ENCODE measurements around the gene KCMF1.

The KCMF1 gene

DNA sequence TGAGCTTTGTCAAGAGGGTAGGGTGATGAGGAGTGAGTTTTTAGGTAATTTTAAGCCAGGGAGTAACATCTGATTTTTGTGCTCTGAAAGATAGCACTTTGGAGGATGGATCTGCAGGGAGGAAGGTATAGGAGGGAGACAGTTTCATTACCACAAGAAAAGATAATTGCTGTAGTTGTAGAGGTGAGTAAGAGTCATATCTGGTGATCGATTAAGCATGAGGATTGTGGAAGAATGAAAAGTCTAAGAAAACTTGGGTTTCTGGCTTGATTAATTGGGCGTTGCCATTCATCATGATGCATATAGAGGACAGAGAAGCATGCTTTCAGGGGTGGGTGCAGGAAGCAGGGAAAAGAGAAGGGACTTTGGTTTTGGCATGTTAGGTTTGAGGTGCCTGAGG, 18.5 kb downstream of the KCMF1 start:
- TF ChIP-seq RAD21 (IDR thresholded peaks at IDR 0.05; ENCODE audit: low read depth) (no peak), CEBPB (IDR thresholded peaks at IDR 0.05) (no peak), TAF1 (IDR thresholded peaks at IDR 0.05; ENCODE audit: low read depth) (no peak), EP300 (IDR thresholded peaks at IDR 0.05; ENCODE audit: borderline replicate concordance) (no peak), CREB1 (IDR thresholded peaks at IDR 0.05; ENCODE audit: low read depth) (no peak)
- TF ChIP-seq, protein P1, sequence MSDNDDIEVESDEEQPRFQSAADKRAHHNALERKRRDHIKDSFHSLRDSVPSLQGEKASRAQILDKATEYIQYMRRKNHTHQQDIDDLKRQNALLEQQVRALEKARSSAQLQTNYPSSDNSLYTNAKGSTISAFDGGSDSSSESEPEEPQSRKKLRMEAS (IDR thresholded peaks at IDR 0.05) = no peak

DNA sequence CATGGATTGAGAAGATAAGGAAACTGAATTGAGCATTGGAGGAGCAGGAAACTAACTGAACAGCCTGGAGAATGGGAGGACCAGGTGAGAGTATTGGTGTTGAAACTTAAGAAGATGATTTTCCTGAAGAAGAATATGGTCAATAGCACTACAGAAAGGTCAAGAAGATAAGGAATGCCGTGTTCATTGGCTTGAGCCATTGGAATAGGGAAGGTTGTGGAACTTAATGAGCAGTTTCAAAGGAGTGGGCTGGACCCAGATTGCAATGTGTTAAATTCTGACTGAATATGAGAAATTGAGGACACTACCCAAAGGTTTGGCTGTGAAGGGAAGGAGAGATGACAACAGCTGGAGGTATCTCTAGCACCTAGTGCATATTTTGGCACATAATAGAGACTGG, 19.0 kb downstream of the KCMF1 start:
- TF ChIP-seq EP300 (IDR thresholded peaks at IDR 0.05; ENCODE audit: borderline replicate concordance) = no peak
- no peak for TF ChIP-seq TEAD4 (IDR thresholded peaks at IDR 0.05)
- TF ChIP-seq TAF1 (IDR thresholded peaks at IDR 0.05; ENCODE audit: low read depth) = no peak
- no peak for TF ChIP-seq NFIC (IDR thresholded peaks at IDR 0.05)
- no peak for TF ChIP-seq FOXM1 (IDR thresholded peaks at IDR 0.05; ENCODE audit: borderline replicate concordance, low read depth)
- TF ChIP-seq, protein P2, sequence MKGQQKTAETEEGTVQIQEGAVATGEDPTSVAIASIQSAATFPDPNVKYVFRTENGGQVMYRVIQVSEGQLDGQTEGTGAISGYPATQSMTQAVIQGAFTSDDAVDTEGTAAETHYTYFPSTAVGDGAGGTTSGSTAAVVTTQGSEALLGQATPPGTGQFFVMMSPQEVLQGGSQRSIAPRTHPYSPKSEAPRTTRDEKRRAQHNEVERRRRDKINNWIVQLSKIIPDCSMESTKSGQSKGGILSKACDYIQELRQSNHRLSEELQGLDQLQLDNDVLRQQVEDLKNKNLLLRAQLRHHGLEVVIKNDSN (IDR thresholded peaks at IDR 0.05) = no peak
- TF ChIP-seq, protein P3, sequence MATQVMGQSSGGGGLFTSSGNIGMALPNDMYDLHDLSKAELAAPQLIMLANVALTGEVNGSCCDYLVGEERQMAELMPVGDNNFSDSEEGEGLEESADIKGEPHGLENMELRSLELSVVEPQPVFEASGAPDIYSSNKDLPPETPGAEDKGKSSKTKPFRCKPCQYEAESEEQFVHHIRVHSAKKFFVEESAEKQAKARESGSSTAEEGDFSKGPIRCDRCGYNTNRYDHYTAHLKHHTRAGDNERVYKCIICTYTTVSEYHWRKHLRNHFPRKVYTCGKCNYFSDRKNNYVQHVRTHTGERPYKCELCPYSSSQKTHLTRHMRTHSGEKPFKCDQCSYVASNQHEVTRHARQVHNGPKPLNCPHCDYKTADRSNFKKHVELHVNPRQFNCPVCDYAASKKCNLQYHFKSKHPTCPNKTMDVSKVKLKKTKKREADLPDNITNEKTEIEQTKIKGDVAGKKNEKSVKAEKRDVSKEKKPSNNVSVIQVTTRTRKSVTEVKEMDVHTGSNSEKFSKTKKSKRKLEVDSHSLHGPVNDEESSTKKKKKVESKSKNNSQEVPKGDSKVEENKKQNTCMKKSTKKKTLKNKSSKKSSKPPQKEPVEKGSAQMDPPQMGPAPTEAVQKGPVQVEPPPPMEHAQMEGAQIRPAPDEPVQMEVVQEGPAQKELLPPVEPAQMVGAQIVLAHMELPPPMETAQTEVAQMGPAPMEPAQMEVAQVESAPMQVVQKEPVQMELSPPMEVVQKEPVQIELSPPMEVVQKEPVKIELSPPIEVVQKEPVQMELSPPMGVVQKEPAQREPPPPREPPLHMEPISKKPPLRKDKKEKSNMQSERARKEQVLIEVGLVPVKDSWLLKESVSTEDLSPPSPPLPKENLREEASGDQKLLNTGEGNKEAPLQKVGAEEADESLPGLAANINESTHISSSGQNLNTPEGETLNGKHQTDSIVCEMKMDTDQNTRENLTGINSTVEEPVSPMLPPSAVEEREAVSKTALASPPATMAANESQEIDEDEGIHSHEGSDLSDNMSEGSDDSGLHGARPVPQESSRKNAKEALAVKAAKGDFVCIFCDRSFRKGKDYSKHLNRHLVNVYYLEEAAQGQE (IDR thresholded peaks at IDR 0.05; ENCODE audit: low read depth) = no peak
- TF ChIP-seq YY1 (IDR thresholded peaks at IDR 0.05; ENCODE audit: low read depth) = no peak
- TF ChIP-seq ZBTB7A (IDR thresholded peaks at IDR 0.05; ENCODE audit: low read depth) = no peak
- TF ChIP-seq TCF12 (IDR thresholded peaks at IDR 0.05; ENCODE audit: low read depth) = no peak
- TF ChIP-seq, protein P1 (IDR thresholded peaks at IDR 0.05) = no peak
- no peak for TF ChIP-seq RAD21 (IDR thresholded peaks at IDR 0.05; ENCODE audit: low read depth)
- no peak for TF ChIP-seq CREB1 (IDR thresholded peaks at IDR 0.05; ENCODE audit: low read depth)

DNA sequence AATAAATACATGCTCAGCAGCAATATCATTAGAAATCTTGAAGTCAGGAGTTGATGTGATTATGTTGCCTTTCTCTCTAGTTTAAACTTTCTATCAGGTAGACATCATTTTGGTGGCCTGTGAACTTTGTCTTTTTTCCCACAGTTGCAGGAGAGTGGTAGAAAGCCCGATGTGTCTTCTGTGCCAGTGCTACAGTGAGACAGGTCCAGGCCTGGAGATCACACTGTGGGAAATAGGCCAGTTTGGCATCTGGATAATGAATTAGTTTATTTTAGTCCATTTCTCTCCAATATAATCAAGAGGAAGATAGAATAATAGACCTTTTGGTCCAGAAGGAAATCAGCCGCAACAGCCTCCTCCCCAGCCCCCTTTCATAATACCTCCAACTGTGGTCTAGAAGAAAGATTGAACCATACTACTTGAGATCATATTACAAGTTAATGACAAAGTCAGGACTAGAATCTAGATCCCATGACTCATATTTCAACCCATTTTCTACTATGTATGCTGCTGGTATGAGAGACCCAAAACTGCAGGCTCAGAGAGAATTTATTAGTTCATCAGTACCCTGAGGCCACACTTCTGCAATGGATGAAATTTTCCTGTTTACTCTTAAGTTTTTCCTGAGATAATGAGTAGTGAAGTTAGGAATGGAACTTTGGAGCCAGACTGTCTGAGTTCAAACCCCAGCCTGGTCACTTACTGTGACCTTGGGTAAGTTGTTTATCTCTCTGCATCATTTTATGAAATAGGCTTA, 20.6 kb downstream of the KCMF1 start:
- no peak for TF ChIP-seq TAF1 (IDR thresholded peaks at IDR 0.05; ENCODE audit: low read depth)
- TF ChIP-seq TCF12 (IDR thresholded peaks at IDR 0.05; ENCODE audit: low read depth) = no peak
- no peak for TF ChIP-seq TEAD4 (IDR thresholded peaks at IDR 0.05)
- TF ChIP-seq, protein P1 (IDR thresholded peaks at IDR 0.05) = no peak
- TF ChIP-seq EP300 (IDR thresholded peaks at IDR 0.05; ENCODE audit: borderline replicate concordance) = no peak
- no peak for TF ChIP-seq FOXM1 (IDR thresholded peaks at IDR 0.05; ENCODE audit: borderline replicate concordance, low read depth)
- TF ChIP-seq NFIC (IDR thresholded peaks at IDR 0.05) = no peak

DNA sequence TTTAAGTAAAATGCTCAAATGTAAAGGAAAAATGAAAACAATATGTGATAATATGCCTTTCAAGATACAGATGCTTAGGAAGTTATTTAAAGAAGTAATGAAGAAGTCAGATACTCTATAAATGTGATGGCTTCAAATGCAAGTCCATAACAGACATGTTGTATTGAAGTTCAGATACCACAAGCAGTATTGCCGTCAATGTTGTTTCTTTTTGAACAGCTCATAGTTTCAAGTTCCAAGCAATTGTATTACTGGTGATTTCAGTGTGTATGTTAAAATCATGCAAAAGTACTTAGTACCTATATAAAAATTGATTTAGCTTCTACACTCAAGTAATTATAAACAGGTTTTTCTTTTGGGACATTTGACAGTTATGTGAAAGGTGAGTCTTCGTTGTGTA, 24.9 kb downstream of the KCMF1 start:
- TF ChIP-seq FOXM1 (IDR thresholded peaks at IDR 0.05; ENCODE audit: borderline replicate concordance, low read depth) = no peak
- TF ChIP-seq ZBTB7A (IDR thresholded peaks at IDR 0.05; ENCODE audit: low read depth) = no peak
- TF ChIP-seq CEBPB (IDR thresholded peaks at IDR 0.05) = no peak

DNA sequence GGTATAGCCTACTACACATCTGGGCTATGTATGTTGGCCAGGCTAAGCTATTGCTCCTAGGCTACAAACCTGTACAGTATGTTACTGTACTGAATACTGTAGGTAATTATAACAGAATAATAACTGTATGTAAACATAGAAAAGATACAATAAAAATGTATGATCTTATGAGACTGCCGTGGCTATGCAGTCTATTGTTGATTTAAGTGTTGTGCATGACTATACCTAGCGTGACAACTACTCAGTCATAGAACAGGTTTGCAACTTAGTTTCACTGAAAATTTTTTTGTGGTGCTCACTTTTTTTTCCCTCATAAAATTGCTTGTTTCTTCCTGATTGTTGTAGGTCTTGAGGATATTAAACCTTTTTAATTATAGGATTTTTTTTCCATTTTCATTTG, 25.9 kb downstream of the KCMF1 start:
- TF ChIP-seq EP300 (IDR thresholded peaks at IDR 0.05; ENCODE audit: borderline replicate concordance) = no peak
- no peak for TF ChIP-seq NFIC (IDR thresholded peaks at IDR 0.05)
- TF ChIP-seq, protein P3 (IDR thresholded peaks at IDR 0.05; ENCODE audit: low read depth) = no peak
- TF ChIP-seq EGR1 (IDR thresholded peaks at IDR 0.05) = no peak
- TF ChIP-seq, protein P1 (IDR thresholded peaks at IDR 0.05) = no peak
- no peak for TF ChIP-seq CREB1 (IDR thresholded peaks at IDR 0.05; ENCODE audit: low read depth)
- TF ChIP-seq TCF12 (IDR thresholded peaks at IDR 0.05; ENCODE audit: low read depth) = no peak

DNA sequence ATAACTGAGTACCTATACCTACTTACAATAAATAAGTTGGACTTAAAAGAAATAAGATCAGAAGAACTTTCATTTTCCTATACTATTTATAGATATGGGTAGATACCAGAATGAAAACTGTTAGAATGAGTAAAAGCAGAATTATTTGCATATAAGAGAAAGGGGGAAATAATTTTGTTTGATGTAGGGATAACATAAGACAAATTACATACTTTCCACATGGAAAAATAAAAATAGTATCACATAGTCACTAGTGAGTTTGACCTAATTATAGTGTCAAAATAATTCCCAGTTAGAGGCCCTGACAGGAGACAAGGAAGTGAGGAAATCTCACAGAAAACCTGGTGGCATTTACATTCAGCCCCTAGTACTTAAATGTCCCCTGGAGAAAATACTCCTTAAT, 28.6 kb downstream of the KCMF1 start:
- no peak for TF ChIP-seq YY1 (IDR thresholded peaks at IDR 0.05; ENCODE audit: low read depth)
- no peak for TF ChIP-seq ZBTB7A (IDR thresholded peaks at IDR 0.05; ENCODE audit: low read depth)
- no peak for TF ChIP-seq NFIC (IDR thresholded peaks at IDR 0.05)
- TF ChIP-seq TEAD4 (IDR thresholded peaks at IDR 0.05) = no peak
- TF ChIP-seq EP300 (IDR thresholded peaks at IDR 0.05; ENCODE audit: borderline replicate concordance) = no peak
